ENCODE data around the gene ITK. TPM values are rescaled to one million over a fixed set of nuclear protein-coding genes. Genes with fewer than 3 reads are reported as not detected.

ITK gene
- total RNA-seq, 1 donor from 2014 or later: 0.18 TPM

DNA sequence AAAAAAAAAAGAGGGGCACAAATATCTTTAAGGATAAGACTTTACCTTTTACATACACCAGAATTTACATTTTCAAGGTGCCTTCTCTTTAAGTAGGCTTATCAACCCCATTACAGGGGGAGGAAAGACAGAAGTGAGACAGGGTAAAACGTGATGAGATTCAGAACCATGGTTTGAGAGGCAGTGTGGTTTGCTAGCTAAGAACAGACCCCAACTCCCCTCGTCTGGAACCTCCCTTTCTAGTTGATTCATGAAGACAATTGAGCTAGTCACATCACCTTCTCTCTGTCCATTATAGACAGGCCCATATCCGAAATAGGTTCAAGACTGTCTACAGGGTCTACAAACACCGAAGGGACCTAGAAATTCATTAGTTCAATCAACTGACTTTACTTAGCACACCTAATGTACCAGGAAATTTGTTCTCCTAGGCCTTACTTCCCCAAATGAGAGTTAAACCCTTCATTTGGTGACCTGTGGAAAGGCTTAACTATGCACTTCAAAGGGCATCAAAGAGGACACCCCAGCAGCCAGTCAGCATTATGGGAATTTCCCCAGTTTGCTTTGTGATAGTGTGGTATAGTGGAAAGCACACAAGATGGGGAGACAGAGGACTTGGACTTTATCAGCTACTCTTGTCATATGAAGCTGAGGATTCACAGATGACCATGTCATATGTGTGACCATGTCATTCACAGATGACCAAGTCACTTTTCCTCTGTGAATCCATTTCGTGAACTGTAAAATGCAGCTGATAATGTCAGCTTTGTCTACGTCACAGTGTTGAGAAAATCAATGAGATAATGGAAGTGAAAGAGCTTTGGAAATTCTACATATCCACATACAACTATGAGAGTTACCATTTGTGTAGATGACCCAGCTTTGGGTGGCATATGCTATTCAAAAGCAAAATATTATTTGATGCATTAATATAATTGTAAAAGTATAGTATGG, 45.1 kb downstream of the ITK start:
- Mint-ChIP-seq H3K27me3 (no peaks in the 10 kb centered on the region), H3K27ac (no peak overlapping the region), H3K36me3 (ENCODE audit: low read depth) (no peaks in the 10 kb centered on the region), H3K4me3 (no peak overlapping the region), H3K4me1 (peaks cover 13% of the 10 kb centered on the region), H3K9me3 (no peaks in the 10 kb centered on the region)
- TF ChIP-seq, protein P1, sequence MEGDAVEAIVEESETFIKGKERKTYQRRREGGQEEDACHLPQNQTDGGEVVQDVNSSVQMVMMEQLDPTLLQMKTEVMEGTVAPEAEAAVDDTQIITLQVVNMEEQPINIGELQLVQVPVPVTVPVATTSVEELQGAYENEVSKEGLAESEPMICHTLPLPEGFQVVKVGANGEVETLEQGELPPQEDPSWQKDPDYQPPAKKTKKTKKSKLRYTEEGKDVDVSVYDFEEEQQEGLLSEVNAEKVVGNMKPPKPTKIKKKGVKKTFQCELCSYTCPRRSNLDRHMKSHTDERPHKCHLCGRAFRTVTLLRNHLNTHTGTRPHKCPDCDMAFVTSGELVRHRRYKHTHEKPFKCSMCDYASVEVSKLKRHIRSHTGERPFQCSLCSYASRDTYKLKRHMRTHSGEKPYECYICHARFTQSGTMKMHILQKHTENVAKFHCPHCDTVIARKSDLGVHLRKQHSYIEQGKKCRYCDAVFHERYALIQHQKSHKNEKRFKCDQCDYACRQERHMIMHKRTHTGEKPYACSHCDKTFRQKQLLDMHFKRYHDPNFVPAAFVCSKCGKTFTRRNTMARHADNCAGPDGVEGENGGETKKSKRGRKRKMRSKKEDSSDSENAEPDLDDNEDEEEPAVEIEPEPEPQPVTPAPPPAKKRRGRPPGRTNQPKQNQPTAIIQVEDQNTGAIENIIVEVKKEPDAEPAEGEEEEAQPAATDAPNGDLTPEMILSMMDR (IDR thresholded peaks at IDR 0.05): no peak
- POLR2A ChIA-PET: no interaction called here
- ATAC-seq (ENCODE audit: low read depth): no peak
- intact Hi-C loops (cut with micrococcal nuclease): no loop called here
- CTCF ChIA-PET: interaction anchor here (0.8 kb wide), 1 partner anchor 27 kb away, joined by 4 read pairs; no protein-coding TSS in a partner anchor
- DNase-seq: no peak

DNA sequence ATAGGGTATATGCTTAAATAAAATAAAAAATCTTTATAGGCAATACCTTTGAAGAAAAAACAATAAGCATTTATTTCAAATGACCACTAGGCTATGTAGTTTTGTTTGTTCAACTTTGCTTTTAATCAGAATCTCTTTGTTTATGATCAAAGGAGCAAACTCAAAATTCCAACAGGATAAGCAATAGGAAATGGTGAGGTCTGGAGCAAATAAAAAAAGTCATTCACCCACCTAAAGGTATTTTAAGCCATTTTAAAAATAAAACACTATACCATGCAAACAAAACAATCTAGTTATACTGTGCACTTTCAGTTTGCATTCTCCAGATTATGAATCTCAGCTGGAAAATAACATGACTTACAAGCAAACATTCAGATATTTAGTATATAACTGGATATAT, 50.0 kb downstream of the ITK start:
- Mint-ChIP-seq H3K27me3 (no peaks in the 10 kb centered on the region), H3K36me3 (ENCODE audit: low read depth) (no peaks in the 10 kb centered on the region), H3K27ac (no peak overlapping the region), H3K4me3 (no peak overlapping the region), H3K9me3 (no peaks in the 10 kb centered on the region), H3K4me1 (no peaks in the 10 kb centered on the region)
- ATAC-seq (ENCODE audit: low read depth) (no peak), DNase-seq (no peak)
- intact Hi-C loops (cut with micrococcal nuclease): no loop called here
- ChIA-PET POLR2A (no interaction called here), CTCF (no interaction called here)
- TF ChIP-seq, protein P1 (IDR thresholded peaks at IDR 0.05): no peak

DNA sequence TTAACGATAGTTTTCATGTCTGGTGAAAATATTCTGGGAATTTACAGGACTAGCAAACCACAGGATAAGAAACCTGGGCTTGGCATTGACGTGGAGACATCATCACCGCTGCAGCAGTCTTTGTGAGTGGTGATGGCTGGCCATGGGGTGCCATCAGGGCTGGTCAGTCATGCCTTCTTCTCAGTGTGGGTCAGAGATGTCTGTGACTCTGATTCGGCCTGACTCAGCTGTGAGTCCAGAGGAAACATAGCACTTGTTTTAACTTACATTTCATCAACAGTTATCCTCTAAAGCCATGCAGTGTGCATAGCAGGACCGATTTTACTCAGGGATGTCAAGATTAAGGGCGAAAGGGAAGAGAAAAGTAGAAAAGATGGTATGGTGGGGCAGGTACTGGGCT, 52.1 kb downstream of the ITK start:
- Mint-ChIP-seq H3K27ac (no peak overlapping the region), H3K9me3 (no peaks in the 10 kb centered on the region), H3K4me3 (no peak overlapping the region), H3K27me3 (no peaks in the 10 kb centered on the region), H3K36me3 (ENCODE audit: low read depth) (no peaks in the 10 kb centered on the region), H3K4me1 (no peaks in the 10 kb centered on the region)
- no peak for DNase-seq
- TF ChIP-seq, protein P1 (IDR thresholded peaks at IDR 0.05): no peak
- POLR2A ChIA-PET: no interaction called here
- CTCF ChIA-PET: interaction anchor here (1.5 kb wide), 1 partner anchor 84 kb away, joined by 3 read pairs; no protein-coding TSS in a partner anchor
- intact Hi-C loops (cut with micrococcal nuclease): no loop called here
- ATAC-seq (ENCODE audit: low read depth): no peak

DNA sequence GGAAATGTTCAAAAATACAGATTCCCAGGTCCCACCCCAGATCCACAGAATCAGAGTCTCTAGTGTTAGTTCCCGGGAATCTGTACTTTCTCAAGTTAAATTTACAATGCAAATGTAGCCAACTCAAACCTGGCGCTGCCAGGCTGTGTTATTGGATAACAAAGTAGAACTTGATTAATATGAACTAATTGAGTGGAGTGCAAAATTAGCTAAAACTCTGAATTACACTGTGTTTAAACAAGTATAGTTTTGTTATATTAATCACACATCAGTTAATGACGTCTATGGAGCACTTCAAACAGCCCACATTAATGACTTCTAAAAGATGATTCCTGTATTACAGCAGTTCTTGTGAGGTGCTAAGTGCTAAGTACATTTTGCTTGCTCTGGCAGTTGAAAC, 52.9 kb downstream of the ITK start:
- DNase-seq: no peak
- Mint-ChIP-seq H3K27ac (no peak overlapping the region), H3K4me3 (no peak overlapping the region)

DNA sequence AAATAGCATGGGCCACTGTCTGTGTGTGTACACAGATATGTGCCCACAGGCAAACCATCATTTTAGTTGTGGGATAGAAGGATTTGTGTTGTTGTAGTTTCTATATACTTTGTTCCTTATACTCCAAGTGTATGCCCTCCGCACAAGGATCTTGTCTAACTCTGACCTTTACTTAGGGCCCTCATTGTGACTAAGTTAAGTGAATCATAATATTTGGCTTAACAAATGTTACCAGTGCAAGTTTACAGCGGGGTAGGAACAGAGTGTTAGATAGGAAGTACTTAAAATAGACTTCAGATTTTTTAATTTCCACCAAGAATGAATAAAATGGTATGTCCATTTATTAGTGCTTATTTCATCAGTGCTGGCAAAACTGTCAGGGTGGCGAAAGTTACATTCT, 55.8 kb downstream of the ITK start:
- Mint-ChIP-seq H3K4me3 (no peak overlapping the region), H3K9me3 (no peaks in the 10 kb centered on the region), H3K27ac (no peak overlapping the region), H3K27me3 (no peaks in the 10 kb centered on the region), H3K4me1 (no peaks in the 10 kb centered on the region), H3K36me3 (ENCODE audit: low read depth) (no peaks in the 10 kb centered on the region)
- intact Hi-C loops (cut with micrococcal nuclease): no loop called here
- DNase-seq (no peak), ATAC-seq (ENCODE audit: low read depth) (no peak)
- CTCF ChIA-PET: no interaction called here
- POLR2A ChIA-PET: no interaction called here
- TF ChIP-seq, protein P1 (IDR thresholded peaks at IDR 0.05): no peak

More for the DNA sequence above, 52.9 kb downstream of the ITK start:
- ChIA-PET CTCF (interaction anchor here (1.5 kb wide), 1 partner anchor 85 kb away, joined by 3 read pairs; no protein-coding TSS in a partner anchor), POLR2A (no interaction called here)
- Mint-ChIP-seq H3K4me1 (no peaks in the 10 kb centered on the region), H3K9me3 (no peaks in the 10 kb centered on the region), H3K27me3 (no peaks in the 10 kb centered on the region), H3K36me3 (ENCODE audit: low read depth) (no peaks in the 10 kb centered on the region)
- TF ChIP-seq, protein P1 (IDR thresholded peaks at IDR 0.05): no peak
- ATAC-seq (ENCODE audit: low read depth): no peak
- intact Hi-C loops (cut with micrococcal nuclease): no loop called here
